ENCODE measurements around the gene PPP2R2C.

The PPP2R2C gene

DNA sequence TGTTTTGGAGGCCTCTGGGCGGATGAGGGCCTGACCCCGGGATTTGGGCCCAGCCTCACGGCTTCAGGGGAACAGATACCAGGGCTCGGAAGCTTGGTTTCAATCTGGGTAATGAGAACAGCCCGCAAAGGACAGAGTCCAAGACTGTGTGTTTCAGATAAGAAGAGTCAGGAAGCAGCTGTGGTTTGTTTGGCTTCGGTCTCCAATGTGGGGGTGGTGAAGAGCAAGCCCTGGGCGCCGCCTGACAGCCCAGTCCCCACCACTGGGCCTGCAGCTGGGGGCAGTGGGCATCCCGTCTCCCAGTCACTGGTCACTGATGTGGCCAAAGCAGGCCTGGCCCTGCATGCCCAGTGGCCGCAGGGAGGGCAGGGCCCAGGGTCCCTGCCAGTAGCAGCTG lies 193.6 kb downstream of the PPP2R2C start:
- in situ Hi-C loops (cut with HindIII; ENCODE audit: low pct_unique_long_range_greater_than_20kb, low sequenced_read_pairs): no loop called here
- TF ChIP-seq JUND (IDR thresholded peaks at IDR 0.05; ENCODE audit: low read depth): no peak
- DNase-seq (ENCODE audit: low read depth in 1 of 2, low spot score in 1 of 2): no peak

DNA sequence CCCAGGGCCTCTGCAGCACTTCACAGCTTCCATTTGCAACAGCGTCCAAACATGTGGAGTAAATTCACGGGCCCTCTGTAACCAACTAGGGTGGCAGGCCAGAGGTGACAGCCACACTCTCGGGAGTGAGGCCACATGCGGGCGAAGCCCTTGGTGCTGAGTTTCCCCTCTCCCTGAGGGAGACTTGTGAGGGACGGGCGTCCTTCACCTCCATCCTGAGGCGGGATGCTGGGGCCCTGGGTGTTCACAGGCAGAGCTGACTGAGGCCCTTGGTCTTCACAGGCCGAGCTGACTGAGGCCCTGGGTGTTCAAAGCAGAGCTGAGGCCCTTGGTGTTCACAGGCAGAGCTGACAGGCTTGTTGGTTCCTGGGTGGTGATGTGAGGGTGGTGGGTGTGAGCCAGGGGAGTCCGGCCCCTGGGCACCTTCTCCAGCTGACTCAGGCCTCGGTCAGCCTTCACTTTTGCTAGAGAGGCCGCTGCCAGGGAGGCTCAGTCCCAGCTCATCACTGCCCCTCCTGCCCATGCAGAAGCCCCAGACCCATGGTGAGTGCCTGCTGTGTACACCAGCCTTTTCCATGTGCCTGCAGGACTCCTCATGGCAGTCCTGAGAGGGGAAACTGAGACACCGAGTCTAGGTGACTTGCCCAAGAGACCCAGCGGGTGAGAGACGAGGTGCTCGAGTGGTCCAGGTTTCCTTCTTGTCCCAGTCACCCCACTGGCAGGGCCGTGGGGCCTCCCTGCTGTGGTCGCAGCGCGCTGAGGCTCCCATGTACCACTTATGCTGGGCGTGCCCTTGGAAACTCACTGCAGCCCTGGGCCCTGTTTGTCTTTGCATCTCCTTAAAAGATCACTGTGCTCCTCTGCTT lies 194.2 kb downstream of the PPP2R2C start:
- in situ Hi-C loops (cut with HindIII; ENCODE audit: low pct_unique_long_range_greater_than_20kb, low sequenced_read_pairs): no loop called here
- TF ChIP-seq JUND (IDR thresholded peaks at IDR 0.05; ENCODE audit: low read depth): no peak
- no peak for DNase-seq (ENCODE audit: low read depth in 1 of 2, low spot score in 1 of 2)

DNA sequence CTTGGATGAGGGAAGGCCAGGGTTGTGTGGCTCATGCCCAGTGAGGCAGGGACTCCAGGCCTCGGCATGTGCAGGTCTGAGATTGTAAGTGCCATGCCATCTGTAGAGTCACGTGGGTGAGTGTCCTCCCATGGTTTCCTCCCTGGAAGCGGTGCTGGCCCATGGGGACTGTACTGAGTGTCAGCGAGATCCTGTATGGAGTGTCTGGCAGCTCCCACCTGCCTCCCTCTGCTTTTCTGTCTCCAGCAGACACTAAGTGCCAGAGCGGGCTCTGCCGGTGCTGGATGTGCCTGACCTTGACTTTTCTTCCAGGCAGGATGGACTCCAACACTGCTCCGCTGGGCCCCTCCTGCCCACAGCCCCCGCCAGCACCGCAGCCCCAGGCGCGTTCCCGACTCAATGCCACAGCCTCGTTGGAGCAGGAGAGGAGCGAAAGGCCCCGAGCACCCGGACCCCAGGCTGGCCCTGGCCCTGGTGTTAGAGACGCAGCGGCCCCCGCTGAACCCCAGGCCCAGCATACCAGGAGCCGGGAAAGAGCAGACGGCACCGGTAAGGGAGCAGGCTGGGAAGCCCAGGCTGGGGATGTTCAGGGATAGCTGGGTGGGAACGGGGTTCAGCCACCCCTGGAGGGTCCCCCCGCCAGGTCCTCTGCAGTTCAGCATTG lies 195.1 kb downstream of the PPP2R2C start:
- TF ChIP-seq JUND (IDR thresholded peaks at IDR 0.05; ENCODE audit: low read depth): no peak
- DNase-seq (ENCODE audit: low read depth in 1 of 2, low spot score in 1 of 2): no peak
- in situ Hi-C loops (cut with HindIII; ENCODE audit: low pct_unique_long_range_greater_than_20kb, low sequenced_read_pairs): no loop called here

DNA sequence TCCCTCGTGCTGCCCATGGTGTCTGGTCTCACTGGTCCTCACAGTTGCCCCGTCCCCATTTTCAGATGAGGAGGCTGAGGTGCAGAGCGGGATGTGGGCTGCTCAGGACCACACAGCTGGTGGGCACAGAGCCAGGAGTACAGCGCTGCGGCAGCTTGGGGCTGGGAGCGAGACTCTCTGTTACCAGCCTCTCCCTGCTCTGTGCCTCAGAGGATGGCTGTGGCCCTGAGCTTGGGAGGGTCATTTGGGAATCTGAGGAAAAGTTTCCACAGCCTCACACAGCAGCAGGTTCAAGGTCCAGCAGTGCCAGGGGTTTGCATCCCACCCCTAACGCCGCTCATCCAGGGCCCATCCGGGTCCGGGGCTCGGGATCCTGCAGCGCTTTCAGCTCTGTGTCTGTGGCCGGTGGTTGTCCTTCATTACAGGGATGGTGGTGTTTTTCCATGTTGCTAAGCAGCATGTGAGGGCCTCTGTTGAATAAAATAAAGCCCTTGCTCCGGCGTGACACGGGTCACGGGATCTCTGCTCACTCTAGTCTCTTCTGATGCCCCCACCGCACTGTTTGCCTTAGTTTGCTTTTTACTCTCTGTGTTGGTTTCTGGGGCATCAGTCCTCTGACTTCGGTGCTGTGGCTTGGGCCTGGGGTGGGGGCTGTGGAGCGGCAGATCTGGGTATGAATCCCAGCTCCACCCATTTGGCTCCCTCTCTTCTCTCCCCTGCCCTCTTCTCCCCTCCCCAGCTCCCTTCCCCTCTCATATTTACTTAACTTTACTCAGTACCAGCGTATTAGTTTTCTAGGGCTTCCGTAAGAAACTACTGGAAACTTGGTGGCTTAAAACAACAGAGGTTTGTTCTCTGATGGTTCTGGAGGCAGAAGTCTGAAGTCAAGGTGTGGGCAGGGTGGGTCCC lies 196.3 kb downstream of the PPP2R2C start:
- DNase-seq (ENCODE audit: low read depth in 1 of 2, low spot score in 1 of 2): no peak
- in situ Hi-C loops (cut with HindIII; ENCODE audit: low pct_unique_long_range_greater_than_20kb, low sequenced_read_pairs): no loop called here
- no peak for TF ChIP-seq JUND (IDR thresholded peaks at IDR 0.05; ENCODE audit: low read depth)

DNA sequence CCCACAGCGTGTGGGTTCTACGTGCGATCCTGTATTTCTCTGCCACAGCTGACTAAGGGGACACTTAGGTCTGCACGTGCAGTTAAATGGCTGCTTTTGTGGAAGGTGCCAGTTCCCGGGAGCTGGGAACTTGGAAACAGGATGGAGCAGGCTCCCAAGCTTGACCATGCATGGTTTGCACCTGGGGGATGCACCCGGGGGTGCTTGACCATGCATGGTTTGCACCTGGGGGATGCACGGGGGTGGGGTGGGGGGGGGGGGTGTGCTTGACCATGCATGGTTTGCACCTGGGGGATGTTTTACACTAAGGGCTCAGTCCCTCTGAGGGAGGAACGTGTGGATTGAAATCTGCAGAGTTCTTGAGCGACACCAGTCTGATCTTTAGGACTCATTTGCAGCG lies 197.1 kb downstream of the PPP2R2C start:
- no peak for TF ChIP-seq JUND (IDR thresholded peaks at IDR 0.05; ENCODE audit: low read depth)
- no peak for DNase-seq (ENCODE audit: low read depth in 1 of 2, low spot score in 1 of 2)
- in situ Hi-C loops (cut with HindIII; ENCODE audit: low pct_unique_long_range_greater_than_20kb, low sequenced_read_pairs): no loop called here

DNA sequence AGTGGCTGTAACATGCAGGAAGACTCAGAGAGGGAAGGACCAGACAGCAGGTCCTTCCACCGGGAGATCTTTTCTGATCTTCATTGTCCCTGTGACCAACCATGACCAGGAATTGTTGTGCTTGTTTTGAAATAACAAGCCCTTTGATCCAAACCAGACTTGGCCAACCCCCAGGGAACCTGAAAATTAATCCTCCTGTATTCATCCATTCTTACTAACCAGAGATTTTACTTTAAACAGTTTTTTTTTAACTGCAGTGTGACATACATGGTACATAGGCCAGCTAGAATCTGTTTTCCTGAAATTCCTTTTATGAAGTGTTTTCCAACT lies 198.8 kb downstream of the PPP2R2C start:
- TF ChIP-seq JUND (IDR thresholded peaks at IDR 0.05; ENCODE audit: low read depth): no peak
- no peak for DNase-seq (ENCODE audit: low read depth in 1 of 2, low spot score in 1 of 2)
- in situ Hi-C loops (cut with HindIII; ENCODE audit: low pct_unique_long_range_greater_than_20kb, low sequenced_read_pairs): no loop called here

DNA sequence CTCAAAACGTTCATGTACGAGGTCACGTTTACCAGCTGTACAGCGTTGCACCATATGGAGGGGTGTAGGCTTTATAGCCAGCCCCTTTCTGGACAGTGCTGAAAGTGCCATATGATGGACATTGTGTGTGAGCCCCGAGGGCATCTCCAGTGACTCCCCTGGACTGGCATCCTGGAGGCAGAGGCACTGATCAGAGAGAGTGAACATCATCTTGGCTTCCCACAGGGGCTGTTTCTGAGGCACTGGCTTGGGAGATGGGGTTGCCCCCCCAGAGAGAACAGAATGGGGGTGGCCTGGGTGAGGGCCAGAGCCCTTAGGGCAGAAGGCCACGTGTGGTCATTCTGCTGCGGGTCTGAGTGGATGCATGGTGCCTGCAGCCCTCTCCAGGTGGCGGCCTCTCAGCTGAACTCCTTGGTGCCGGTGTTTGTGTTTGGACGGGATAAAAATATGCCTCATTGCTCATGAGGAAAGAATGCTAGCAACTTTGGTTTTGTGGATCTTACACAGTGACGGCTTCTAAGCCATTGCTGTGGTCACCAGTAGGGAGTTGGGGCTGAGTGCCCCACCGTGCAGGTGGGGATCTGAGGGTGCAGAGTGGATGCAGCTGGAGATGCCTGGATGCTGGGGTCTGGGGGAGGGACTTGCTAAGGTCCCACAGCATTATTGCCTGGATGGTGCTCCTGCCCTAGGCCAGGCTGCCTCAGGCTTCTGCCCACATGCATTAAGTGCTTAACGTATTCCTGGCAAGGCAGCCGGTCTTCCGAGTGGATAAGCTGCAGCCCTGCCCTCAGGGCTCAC lies 199.4 kb downstream of the PPP2R2C start:
- in situ Hi-C loops (cut with HindIII; ENCODE audit: low pct_unique_long_range_greater_than_20kb, low sequenced_read_pairs): no loop called here

DNA sequence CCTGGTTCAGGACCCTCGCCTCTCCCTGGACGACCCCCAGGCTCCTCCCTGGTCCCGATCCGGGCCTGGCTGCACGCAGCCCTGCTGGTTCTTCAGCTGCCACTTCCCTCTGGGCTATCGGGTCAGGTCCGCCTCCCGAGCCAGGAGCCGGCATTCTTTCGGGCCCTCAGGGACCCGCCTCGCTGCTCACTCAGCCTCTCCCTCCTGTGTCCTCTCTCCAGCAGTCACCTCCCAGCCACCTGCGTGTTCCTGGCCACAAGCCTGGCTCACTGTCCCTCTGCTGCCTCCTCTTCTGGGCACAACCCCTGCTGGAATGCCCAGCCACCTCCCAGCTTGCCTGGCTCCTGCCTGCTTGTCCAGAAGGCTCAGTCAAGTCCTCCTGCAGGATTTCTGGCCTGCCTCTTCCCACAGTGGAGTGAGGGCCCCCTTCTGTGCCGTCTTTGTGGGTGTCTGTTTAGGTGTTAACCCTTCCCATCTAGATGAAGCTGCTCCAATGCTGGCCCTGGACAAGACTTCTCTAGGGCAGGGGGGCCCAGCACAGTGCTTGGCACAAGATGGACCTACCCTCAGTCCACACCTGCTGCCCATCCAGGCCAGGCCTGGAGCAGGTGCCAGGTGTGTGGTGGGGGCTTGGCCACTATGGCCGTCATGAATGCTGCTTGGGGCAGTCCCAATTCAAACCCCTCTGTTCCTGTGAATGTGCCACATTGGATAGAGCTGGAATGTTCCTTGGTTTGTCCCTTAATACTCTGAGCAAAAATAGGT lies 200.5 kb downstream of the PPP2R2C start:
- TF ChIP-seq JUND (IDR thresholded peaks at IDR 0.05; ENCODE audit: low read depth): no peak
- DNase-seq (ENCODE audit: low read depth in 1 of 2, low spot score in 1 of 2): peak; percentile 79 to 81
- in situ Hi-C loops (cut with HindIII; ENCODE audit: low pct_unique_long_range_greater_than_20kb, low sequenced_read_pairs): no loop called here

More for the DNA sequence above, 199.4 kb downstream of the PPP2R2C start:
- TF ChIP-seq JUND (IDR thresholded peaks at IDR 0.05; ENCODE audit: low read depth): 0 out of 2 replicates have a peak, but pooled peaks have one; percentile 29
- peak; percentile 74 to 78 for DNase-seq (ENCODE audit: low read depth in 1 of 2, low spot score in 1 of 2)

DNA sequence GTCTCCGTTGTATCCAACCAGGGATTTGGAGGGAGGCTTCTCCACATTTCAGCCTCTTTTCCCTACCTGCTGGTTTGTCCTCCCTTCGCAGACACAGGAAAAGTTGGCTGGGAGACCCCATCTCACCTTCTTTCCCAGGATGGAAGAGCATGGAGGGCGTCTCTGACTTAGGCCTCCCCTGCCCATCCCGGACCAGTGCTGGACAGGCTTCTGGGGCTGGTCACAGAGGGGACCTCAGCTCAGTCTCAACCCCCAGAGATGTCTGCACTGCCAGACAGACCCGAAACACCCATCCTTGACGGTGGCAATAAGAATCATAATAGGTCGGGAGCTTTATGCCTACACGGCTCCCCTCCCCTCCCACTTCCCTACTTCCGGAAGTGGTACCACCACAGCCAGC lies 201.2 kb downstream of the PPP2R2C start:
- no peak for DNase-seq (ENCODE audit: low read depth in 1 of 2, low spot score in 1 of 2)
- no peak for TF ChIP-seq JUND (IDR thresholded peaks at IDR 0.05; ENCODE audit: low read depth)
- in situ Hi-C loops (cut with HindIII; ENCODE audit: low pct_unique_long_range_greater_than_20kb, low sequenced_read_pairs): no loop called here

DNA sequence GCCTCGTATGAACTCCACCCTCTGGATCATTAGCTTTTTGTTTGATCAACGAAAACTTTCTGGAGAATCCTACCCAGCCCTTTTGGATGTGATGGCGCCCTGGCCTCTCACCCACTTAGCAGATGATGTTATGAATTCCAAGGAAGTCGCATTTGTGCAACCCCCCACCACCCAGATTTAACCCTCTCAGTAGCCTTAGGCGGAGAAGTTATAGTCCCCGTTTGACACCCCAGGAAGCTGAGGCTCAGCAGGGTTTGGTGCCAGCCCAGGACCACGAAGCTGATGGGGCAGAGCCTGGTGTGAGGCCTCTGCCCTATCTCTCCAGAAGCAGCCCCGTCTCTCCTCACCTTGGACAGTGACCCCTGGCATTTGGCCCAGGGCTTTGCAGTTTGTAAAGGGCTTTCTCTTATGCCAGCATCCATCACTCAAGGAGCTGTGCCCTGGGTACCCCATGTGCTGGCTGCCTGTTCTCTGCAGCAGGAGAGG lies 201.7 kb downstream of the PPP2R2C start:
- in situ Hi-C loops (cut with HindIII; ENCODE audit: low pct_unique_long_range_greater_than_20kb, low sequenced_read_pairs): no loop called here
- TF ChIP-seq JUND (IDR thresholded peaks at IDR 0.05; ENCODE audit: low read depth): no peak
- no peak for DNase-seq (ENCODE audit: low read depth in 1 of 2, low spot score in 1 of 2)

Measured in T47D (cell line).